Stimulated activated naive CD8-positive, alpha-beta T cell treated with anti-CD3 and anti-CD28 coated beads, Interleukin-15, amount 100 ng/mL, for 72 hours (primary cell): ENCODE data around the gene CAPN5.

Experiments used
- ATAC-seq: fragments of 150-1000 bp; cut with Tn5 transposase; 2 replicates; pipeline ENCODE4 v1.10.0; 2021; ENCODE audit warnings: mild to moderate bottlenecking, moderate library complexity
- DNase-seq, 2 donors: peaks; one replicate each; pipeline ENCODE4 v3.0.0; 2021 to 2022
- H3K27ac Mint-ChIP-seq, 2 donors: one replicate each; pipeline ENCODE4 v1.8.0; 2022; ENCODE audit warnings: mild to moderate bottlenecking in 2 of 2, mixed read lengths in 2 of 2, moderate library complexity in 2 of 2
- H3K27me3 Mint-ChIP-seq: one replicate; pipeline ENCODE4 v1.8.0; 2022; ENCODE audit warnings: mixed read lengths
- H3K4me1 Mint-ChIP-seq: one replicate; pipeline ENCODE4 v1.8.0; 2022; ENCODE audit warnings: mild to moderate bottlenecking, mixed read lengths
- H3K4me3 Mint-ChIP-seq, 2 donors: one replicate each; pipeline ENCODE4 v1.8.0; 2022; ENCODE audit warnings: mild to moderate bottlenecking in 2 of 2, mixed read lengths in 2 of 2, moderate library complexity in 1 of 2
- H3K9me3 Mint-ChIP-seq, 2 donors: one replicate each; pipeline ENCODE4 v1.8.0; 2022; ENCODE audit warnings: mixed read lengths in 2 of 2

The CAPN5 gene

GRCh38 chr11:77173494-77173893, 106.7 kb downstream of the CAPN5 start:
- DNase-seq (no peak), ATAC-seq (no peak)
- Mint-ChIP-seq H3K4me1 (peaks cover 12% of the 10 kb centered on the region), H3K27me3 (no peaks in the 10 kb centered on the region), H3K4me3 (no peak overlapping the region), H3K27ac (no peak overlapping the region), H3K9me3 (peaks cover 0 to 6% of the 10 kb centered on the region in 2 donors)

DNA sequence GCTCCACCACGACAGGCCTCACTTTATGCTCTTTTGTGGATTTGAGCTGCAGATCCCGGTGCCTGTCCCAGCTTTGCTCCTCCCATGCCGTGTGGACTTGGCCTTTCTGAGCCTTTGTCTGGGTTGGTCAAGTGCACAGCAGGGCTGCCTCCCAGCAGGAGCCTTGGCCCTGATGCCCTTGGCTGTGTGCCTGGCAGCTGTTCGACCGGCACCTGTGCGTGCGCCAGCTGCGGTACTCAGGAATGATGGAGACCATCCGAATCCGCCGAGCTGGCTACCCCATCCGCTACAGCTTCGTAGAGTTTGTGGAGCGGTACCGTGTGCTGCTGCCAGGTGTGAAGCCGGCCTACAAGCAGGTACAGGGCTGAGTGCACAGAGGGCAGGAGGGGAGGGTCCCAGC, 107.8 kb downstream of the CAPN5 start:
- ATAC-seq (no peak), DNase-seq (no peak)
- H3K9me3 Mint-ChIP-seq, result peaks cover 0 to 7% of the 10 kb centered on the region in 2 donors
- no peaks in the 10 kb centered on the region for H3K27me3 Mint-ChIP-seq
- peak overlapping the region in 1 of 2 donors; percentile 24 for H3K27ac Mint-ChIP-seq
- peaks cover 12% of the 10 kb centered on the region for H3K4me1 Mint-ChIP-seq
- no peak overlapping the region for H3K4me3 Mint-ChIP-seq

DNA sequence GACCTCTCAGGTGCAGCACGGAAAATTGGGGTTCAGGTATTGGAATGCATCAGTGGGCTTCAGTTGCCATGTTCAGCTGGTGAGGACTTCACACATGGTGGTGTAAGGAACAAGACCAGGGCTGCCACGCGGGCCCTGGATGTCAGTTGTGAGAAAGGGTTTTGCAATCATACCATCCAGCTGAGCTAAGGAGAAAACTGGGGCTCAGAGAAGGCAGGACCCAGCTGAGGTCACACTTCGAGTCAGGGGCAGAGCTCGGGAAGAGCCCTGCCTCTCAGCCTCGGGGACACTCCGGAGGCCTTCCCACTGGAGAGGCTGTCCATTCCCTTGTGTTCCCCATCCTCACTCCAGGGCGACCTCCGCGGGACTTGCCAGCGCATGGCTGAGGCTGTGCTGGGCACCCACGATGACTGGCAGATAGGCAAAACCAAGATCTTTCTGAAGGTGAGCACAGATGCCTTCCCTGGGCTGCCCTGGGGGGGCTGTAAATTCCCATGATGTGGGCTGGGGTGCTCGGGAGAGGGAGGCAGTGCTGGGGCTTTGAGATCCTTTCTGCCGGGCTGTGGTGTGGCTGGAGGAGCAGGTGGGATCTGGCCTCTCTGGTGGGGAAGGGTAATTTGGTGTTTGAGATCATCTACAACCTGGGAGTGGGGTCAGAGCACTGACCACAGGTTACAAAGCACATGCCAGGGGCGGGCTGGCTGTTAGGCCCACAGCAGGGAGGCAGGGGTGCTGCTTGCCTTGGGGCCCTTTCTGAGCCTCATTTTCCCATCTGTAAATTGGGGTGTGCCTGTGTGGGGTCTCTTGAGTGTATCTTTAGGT, 108.5 kb downstream of the CAPN5 start:
- Mint-ChIP-seq H3K27ac (peak overlapping the region in 1 of 2 donors; percentile 75), H3K9me3 (peaks cover 0 to 7% of the 10 kb centered on the region in 2 donors), H3K4me1 (peaks cover 12% of the 10 kb centered on the region), H3K27me3 (no peaks in the 10 kb centered on the region), H3K4me3 (no peak overlapping the region)
- peak; percentile 3 for ATAC-seq
- no peak for DNase-seq
